H1 (cell line): ENCODE data around the gene UGGT1.

Experiments used
- BCL11A ChIP-seq, 2 experiments: IDR thresholded peaks; one replicate each; pipeline ENCODE4 v1.6.1; 2011; ENCODE audit warnings: low read depth in 2 of 2, low read length in 2 of 2, mild to moderate bottlenecking in 2 of 2
- CTCF ChIP-seq, 3 experiments: IDR thresholded peaks; 1 replicate in 2 of 3; 2 replicates in 1 of 3; pipeline versions ENCODE4 v1.5.1 to v1.6.1; 2011; ENCODE audit warnings: low read length in 3 of 3, mild to moderate bottlenecking in 3 of 3, inconsistent platforms in 2 of 3, low read depth in 1 of 3, moderate library complexity in 1 of 3; ENCODE audit not compliant: insufficient read depth in 1 of 3; ENCODE audit errors: control extremely low read depth in 1 of 3
- EGR1 ChIP-seq: IDR thresholded peaks from 2 replicates; pipeline ENCODE4 v1.6.1; 2011; ENCODE audit warnings: low read depth, low read length, borderline replicate concordance
- RAD21 ChIP-seq, 2 experiments: IDR thresholded peaks in 1 of 2; conservative IDR thresholded peaks in 1 of 2; 2 replicates each; pipeline ENCODE4 v1.6.1; 2011; ENCODE audit warnings: low read depth in 2 of 2, low read length in 2 of 2, improper control_type of control experiment in 1 of 2, inconsistent platforms in 1 of 2, mild to moderate bottlenecking in 1 of 2, moderate library complexity in 1 of 2
- RXRA ChIP-seq: IDR thresholded peaks from 2 replicates; pipeline ENCODE4 v1.6.1; 2011; ENCODE audit warnings: low read depth, mild to moderate bottlenecking, low read length, moderate library complexity; ENCODE audit not compliant: insufficient read depth
- TEAD4 ChIP-seq: IDR thresholded peaks from 2 replicates; pipeline ENCODE4 v1.6.1; 2012; ENCODE audit warnings: low read depth, low read length, inconsistent platforms, mixed read lengths
- YY1 ChIP-seq: IDR thresholded peaks from 2 replicates; pipeline ENCODE4 v1.6.1; 2011; ENCODE audit warnings: low read depth, mild to moderate bottlenecking, low read length
- ZNF274 ChIP-seq: IDR thresholded peaks from 2 replicates; pipeline ENCODE4 v1.7.0; 2012; ENCODE audit warnings: low read length, borderline replicate concordance; ENCODE audit errors: extremely low read depth

- TF ChIP-seq CTCF (IDR thresholded peaks at IDR 0.05; ENCODE audit: control extremely low read depth in 1 of 3, insufficient read depth in 1 of 3, low read depth in 1 of 3, low read length in 3 of 3), result no peak
- no peak for TF ChIP-seq EGR1
- no peak for TF ChIP-seq RAD21 (IDR thresholded peaks at IDR 0.05 in 1 of 2, conservative IDR thresholded peaks at IDR 0.05 in 1 of 2; ENCODE audit: low read depth in 2 of 2, low read length in 2 of 2)
- no peak for TF ChIP-seq TEAD4
- no peak for TF ChIP-seq RXRA
- no peak for TF ChIP-seq BCL11A (IDR thresholded peaks at IDR 0.05; ENCODE audit: low read depth in 2 of 2, low read length in 2 of 2)
- TF ChIP-seq ZNF274, result no peak
- TF ChIP-seq YY1, result no peak
Observed at GRCh38 chr2:128155970-128156369, 65.0 kb downstream of the UGGT1 start.
